HG03066 (cell line): ENCODE results near the gene B4GAT1.
"Not testable (repeated sequence)": the region's sequence is repeated elsewhere in the genome, so short reads cannot be mapped to it uniquely, and the experiment has no call there.

ENCODE experiments used
- ATAC-seq: cut with Tn5 transposase; IDR thresholded peaks from one replicate; pipeline ENCODE4 v1.9.1; 2021; ENCODE audit warnings: low read depth; ENCODE audit not compliant: unreplicated experiment

Gene B4GAT1

DNA sequence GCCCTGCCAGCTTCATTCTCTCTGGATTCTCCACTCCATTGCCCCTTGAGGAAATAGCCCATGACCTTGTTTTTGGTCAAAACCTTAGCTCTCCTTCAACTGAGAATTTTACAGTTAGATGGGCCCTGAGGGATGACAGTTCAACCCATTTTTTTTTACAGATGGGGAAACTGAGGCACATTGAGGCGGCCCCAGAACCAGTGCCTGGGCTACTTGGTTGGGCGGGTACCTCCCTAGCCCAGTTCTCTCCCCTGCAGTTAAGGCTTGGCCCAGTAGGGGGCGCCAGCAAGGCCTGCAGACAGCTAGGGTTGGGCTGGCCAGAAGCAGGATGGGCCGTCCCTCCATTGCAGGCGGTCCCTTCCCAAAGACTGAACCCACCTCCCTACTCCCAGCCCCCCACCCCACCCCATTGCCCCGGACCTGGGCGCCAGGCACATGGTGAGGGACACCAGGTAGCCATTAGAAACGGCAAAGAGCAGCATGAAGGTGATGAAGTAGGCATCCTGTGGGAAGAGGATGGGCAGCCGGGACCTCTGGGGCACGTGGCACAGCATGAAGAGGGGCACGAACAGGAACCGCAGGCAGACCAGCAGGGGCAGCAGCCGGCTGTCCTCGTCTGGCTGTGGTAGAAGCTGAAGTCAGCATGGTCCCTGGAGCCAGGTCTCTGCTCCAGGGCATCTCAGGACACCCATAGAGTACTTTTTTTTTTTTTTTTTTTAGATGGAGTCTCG, 16.5 kb upstream of the B4GAT1 start:
- no peak for ATAC-seq

DNA sequence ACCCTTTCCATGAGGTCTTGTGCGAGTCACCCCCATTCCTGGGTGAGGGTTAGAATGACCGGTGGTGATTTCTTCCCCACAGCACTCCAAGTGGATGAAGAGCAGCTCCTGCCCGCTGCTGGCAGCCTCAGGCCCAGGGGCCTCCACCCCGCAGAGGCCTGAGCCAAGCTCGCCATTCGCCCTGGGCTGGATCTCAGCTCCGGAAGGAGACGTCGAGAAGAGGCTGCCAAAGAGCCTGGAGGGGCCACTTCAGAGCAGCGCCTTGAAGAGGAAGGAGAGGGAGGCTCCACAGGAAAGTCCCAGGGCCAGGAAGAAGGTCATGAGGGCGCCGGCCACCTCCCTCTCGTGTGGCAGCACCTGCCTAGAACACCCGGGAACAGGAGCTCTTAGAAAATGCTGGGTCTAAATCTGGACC, 15.8 kb upstream of the B4GAT1 start:
- no peak for ATAC-seq

DNA sequence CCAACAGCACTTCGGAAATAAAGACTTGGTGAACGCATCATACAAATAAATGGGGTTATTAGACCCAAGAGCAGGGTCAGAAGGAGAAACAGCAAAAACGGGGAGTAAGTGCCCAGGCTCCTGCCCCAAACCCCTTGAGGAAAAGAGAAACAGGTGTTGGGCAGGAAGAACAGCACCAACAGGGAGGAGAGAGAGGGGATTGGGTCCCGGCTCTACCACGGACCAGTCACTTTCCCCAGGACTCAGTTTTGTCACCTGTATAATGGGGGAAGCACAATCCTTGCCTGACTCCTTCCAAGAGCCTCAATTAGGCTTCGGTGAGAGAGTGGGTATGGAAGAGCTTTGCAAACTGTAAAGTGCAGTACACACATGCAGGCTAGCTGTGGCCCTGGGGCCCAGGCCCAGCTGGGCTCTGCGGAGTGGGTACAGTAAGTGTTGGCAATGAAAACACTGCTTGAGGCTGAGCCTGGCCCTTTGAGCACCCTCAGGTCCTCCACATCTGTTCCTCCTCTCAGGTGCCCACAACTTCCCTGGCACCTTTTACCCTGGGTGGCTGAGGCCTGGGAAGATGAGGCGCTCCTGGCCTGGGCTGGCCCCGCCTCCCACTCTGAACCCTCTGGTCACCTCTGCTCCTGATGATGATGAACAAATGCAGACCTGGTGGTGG, 15.2 kb upstream of the B4GAT1 start:
- no peak for ATAC-seq

DNA sequence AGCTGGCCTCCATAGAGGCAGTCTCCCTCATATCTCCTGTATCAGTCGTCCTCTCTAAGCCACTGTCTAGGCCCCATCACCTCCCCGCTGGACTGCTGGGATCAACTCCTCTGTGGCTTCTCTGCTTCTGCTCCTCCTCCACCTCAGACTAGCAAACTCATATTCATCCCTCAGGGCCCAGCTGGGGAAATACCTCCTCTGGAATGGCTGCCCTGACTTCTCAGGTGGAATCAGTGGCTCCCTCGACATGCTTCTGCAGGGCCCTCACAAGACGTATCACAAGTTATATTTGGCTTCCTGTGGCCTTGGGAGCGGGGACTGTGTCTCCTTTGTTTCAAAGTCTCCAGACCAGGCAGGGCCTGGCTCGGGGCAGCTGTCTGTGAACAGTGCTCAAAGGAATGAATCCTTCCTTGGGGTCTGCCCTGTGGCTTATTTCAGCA, 14.1 kb upstream of the B4GAT1 start:
- ATAC-seq = no peak

DNA sequence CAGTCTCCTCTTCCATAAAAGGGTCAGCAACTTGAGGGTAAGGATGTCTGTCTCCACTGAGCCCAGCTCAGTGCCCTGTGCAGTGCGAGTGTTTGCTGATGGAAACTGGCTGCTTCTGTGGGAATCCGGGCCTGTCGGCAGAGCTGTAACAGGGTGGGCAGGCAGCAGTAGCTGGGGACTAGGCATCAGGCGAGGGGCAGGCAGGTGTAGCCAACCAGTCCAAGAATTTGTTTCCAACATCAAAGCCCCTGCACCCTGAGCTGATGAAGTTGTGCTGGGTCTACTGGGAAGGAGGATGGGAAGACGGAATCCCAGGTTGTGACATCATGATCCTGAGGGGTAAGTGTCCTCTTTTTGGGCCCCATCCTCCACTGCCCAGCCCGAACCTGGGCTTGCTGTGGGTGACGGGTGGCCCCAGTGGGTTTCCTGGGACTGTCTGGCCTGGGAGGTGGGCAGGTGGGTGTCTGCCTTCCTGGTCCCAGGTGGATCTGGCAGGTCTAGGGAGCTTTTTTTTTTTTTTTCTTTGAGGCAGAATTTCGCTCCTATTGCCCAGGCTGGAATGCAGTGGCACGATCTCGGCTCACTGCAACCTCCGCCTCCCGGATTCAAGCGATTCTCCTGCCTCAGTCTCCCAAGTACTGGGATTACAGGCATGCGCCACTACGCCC, 13.1 kb upstream of the B4GAT1 start:
- ATAC-seq = no peak

DNA sequence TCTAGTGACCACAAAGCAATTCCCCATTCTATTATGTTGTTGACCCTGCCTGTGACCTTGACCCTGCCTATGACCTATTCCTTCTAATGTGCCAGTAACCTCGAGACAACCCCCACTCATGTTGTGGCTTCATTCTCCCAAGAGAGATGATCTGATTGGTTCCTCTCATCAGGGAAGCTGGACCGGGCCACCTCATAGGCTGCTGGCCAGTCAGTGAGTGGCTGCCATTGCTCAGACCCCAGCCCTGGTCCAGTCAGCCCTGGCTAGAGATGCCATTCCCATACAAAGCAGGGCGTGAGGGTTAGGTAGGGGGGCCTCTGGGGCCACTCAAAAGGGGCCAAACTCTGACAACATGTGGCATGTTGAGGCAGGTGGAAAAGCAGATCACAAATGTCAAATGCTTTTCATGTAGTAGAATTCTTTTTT, 12.2 kb upstream of the B4GAT1 start:
- ATAC-seq = no peak

DNA sequence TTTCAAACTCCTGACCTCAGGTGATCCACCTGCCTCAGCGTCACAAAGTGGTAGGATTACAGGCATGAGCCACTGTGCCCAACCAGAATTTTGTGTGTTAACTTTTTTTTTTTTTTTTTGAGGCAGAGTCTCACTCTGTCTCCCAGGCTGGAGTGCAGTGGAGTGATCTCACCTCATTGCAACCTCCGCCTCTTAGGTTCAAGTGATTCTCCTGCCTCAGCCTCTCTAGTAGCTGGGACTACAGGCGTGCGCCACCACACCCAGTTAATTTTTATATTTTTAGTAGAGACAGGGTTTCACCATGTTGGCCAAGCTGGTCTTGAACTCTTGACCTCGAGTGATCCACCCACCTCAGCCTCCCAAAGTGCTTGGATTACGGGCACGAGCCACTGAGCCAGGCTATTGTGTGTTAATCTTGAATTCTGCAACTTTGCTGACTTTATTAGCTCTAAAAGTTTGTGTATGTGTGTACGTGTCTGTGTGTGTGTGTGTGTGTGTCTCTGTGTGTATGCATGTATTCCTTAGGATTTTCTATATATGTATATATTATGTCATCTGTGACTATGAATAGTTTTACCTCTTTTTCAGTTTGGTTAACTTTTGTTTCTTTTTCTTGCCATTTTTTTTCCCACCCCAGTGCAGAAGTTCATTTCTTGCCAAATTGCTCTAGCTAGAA, 3.3 kb upstream of the B4GAT1 start:
- not testable (repeated sequence) for ATAC-seq

DNA sequence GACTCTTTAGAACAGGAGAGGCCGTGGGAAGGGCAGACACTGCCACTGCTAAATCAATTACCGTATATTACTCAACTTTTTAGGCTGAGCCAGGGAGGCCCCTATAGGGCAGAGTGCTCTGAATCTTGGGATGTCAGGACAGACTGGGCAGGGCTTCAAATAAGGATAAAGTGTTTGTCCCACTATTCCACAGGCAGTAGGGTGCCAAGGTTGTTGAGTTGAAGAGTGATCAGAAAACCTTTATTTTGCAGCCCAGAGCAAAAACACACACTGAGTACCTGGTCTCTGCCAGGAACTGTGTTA, 1.6 kb upstream of the B4GAT1 start:
- ATAC-seq = no peak

DNA sequence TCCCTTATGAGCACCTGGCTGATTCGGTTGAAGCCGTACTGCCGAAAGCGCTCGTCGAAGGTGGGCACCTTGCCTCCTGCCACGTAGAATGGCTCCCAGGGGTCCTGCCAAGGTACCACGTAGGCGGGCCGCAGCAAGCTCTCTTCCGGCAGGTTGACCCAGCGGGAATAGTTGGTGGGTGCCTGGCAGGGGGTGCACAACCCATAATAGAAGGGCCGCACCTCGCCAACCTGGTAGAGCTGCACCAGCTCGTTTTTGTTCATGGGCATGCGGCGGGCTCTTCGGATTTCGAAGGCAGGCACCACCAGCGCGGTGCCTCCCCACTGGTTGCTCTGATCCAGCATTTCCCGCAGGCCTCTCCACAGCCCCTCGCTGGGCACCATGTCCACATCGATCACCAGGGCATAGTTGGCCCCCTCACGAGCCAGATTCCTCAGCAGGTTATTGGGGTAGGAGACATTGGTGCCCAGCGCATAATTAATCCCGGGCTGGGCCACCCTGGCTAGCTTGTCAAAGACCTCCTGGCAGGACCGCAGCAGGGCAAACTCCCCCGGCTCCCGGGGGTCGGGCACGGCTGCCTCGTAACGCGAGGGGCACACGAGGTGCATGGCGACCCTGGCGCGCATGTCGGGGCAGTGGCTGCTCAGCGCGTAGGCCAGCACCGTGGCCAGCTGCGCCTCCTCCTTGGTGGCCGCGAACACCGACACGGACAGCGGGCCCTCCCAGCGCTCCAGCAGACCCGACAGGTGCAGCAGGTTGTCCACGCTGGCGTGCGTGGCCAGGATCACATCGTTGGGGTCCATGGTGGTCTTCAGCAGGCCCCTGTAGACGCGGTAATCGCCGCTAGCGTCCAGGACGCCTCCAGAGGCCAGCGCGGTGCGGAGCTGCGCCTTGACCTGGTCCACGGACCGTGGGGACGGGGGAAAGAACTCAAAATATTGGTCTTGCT, 679 bp downstream of the B4GAT1 start:
- no peak for ATAC-seq

DNA sequence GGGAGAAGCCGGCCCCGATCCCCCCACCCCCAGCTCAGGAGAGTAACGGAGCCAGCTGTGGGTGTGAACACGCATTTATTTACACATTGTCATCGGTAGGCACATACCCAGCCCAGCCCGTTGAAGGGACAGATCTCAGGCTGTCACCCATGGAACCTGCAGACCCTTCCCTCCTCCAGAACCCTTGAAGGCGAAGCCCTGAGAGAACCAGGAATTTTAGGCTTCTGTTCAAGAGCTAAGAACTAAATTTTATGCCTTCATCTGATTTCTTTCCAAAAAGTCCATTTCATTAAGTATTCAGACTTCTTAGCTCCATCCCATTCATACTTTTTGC, 2.1 kb downstream of the B4GAT1 start:
- no peak for ATAC-seq

DNA sequence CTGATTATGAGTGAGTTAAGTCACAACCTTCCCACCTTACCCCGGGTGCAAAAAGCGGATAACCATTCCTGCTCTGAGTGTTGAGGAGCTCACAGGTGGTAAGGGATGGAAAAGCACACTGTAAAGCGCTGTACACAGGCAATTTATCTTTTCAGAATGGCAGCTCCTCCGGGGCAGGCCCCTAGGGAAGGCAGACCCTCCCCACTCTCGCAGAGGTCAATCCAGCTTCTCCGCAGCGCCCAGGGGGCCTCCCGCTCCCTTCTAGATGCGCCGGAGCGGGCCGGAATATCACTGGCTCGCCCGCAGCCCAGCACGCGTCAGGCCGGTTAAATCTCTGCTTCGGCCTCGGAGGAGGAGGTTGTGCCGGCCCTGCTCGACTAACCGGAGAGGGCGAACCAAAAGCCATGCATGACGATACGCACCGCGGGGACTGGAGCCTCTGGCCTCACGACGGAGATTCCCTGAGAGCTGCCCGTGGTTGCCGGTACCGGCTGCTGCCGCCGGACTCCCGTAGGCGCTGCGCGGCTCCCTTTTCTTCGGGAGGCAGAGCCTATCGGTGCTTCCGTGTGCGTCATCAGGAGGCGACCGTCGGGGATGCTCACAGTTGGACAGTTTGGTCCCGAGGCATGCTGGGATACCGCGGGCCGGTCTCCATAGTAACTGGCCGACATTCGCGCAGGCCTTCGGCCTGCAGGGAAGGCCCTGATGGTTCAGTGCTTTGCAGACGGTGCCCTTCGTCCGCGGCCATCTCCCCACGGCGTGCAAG, 2.7 kb downstream of the B4GAT1 start, which contains the start of gene BRMS1:
TSS of gene BRMS1 (minus strand) at position 555 of the 766 bp plus-strand sequence. CDS start 2,870 bp downstream, outside the sequence.
- ATAC-seq = peak; percentile 56

DNA sequence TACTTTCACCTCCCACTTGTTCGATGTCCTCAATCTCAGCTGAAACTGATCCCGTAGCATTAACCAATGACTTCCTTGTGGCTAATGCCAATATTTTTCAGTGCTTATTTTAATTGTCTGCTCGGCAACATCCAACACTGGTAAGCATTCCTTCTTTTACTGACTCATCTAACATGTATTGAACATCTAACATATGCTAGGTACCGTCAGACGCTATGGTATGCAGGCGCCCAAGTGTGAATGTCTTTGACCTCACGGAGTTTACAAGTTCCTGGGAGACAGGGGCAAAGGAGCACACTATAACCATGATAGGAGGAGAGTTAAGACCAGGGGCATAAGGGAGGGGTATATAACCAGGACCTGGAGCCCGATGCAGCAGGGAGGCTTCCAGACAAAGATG, 4.3 kb downstream of the B4GAT1 start:
- no peak for ATAC-seq

DNA sequence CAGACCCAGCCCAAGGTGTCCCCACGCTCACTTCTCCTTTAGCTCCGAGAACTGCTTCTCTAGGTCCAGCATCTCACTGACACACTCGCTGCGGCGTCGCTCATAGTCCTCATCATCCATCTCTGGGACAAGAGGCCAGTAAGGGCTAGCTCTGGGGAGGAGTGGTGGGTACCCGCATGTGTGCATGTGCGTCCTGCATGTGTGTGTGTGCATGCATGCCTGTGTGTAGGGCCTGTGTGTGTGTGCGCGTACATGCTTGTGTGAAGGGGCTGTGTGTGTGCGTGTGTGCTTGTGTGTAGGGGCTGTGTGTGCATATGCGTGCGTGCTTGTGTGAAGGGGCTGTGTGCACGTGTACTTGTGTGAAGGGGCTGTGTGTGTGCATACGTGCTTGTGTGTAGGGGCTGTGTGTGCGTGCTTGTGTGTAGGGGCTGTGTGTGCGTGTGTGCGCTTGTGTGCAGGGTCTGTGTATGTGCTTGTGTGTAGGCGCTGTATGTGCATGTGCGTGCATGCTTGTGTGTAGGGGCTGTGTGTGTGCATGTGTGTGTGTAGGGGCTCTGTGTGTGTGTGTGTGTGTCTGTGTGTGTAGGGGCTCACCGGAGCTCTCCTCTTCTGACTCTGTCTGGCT, 5.8 kb downstream of the B4GAT1 start:
- no peak for ATAC-seq

DNA sequence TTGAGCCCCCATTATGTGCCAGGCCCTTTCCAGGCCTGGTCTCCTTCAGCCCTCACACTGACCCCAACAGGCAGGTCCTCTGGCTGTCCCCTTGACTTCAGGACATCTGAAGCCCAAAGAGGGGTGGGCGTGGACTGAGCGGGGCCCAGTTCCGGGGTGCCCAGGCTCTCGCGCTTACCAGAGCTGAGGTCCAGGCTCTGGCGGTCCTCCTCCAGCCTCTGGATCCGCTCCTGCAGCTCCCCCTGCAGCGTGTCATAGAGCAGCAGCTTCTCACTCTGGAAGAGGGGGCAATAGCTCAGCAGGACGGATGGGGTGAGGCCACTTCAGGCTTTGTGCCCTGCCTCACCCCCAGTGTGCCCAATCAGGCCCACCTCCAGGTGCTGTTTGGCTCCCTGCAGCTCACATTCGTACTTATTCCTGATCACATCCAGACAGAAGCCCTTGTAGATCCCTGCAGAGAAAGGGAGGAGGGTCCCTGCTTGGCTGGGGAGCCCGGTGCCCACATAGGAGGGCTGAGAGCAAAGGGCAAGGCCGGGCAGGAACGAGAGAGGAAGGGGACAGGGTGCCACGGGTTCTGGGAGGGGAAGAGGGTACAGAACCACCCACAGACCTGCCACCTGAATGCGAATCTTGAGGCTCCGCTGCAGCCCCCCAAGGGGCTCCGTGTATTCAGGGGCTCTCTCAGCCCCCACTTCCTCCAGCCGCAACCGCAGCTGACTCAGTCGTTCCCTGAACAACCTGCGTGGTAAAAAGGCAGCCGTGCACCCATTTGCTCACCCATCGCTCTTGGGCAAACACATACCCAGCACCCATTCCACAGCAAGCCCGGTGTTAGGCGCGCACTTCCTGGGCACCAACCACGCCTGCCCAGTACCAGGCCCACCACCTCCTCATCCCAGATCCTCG, 6.6 kb downstream of the B4GAT1 start:
- no peak for ATAC-seq

DNA sequence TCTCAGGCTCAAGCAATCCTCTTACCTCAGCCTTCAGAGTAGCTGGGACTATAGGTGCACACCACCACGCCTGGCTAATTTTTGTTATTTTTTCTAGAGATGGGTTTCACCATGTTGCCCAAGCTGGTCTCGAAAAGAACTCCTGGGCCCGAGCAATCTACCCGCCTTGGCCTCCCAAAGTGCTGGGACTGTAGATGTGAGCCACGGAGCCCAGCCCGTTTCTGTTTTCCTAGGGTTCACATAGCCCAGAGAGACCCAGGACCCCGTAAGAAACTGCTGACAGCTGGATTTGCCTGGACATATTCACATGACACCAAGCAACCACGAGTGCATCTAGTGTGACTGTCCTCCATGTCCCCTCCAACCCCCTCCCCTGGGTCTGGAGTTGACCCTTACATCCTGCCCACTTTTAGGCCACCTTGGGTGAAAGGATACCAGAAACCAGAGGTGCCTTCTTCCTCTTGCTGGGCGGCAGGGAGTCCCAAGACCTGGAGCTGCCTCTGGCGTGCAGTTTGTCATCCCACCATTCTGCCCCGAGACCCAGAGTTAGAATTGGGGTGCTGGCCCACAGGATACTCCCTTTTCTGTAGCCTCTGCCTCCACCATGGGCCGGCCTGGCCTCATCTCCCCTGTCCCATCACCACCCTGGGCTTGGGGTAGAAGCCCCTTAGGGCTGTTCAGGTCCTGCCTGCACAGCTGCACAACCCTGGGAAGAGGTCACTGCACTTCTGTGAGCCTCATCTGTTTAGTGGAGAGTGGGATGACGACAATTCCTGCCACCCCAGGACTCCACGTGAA, 7.5 kb downstream of the B4GAT1 start:
- ATAC-seq = no peak

DNA sequence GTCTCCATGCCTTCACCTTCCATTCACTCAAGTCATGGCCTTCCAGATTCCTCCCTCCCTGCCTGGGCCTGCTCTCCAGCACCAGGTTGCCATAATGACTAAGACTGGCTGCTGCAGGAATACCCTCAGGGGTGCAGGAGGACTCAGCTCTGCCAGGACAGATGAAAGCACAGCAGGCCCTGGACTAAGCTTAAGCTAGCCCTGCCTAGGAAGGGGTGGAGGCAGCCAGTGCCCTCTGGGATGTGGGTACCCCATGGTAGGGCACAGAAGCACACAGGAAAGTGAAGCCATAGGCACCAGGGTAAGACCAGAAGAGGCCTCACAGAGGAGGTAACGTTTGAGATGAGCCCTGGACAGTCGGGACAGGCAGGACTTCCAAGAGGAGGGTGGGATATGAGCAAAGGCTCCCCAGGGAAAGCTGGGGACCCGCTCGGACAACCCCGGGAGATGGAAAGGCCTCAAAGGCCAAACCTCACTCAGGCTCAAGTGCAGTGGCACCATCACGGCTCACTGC, 8.2 kb downstream of the B4GAT1 start:
- no peak for ATAC-seq
